ENCODE data around the gene ADGRA3. TPM values are rescaled to one million over a fixed set of nuclear protein-coding genes. Genes with fewer than 3 reads are reported as not detected.

Gene ADGRA3
- total RNA-seq, 1 experiment from 2014 or later = 56.5 TPM

- Mint-ChIP-seq H3K27ac (no peak overlapping the region; a peak in 1 of 7 replicates), H3K36me3 (ENCODE audit: insufficient read depth in 1 of 3, low read depth in 3 of 3) (peaks cover 29 to 43% (median 37%) of the 10 kb centered on the region in 3 experiments)
- H3K27ac ChIP-seq (ENCODE audit: insufficient read length, low read depth, low read length) = no peak overlapping the region
Measured at GRCh38 chr4:22466581-22466980, 49.3 kb downstream of the ADGRA3 start.

More at GRCh38 chr4:22466581-22466980, 49.3 kb downstream of the ADGRA3 start:
- TF ChIP-seq CTCF (conservative IDR thresholded peaks at IDR 0.05) = no peak
- Histone ChIP-seq H2BK20ac (ENCODE audit: low read depth, low read length, poor library complexity, severe bottlenecking) (no peak overlapping the region), H3K4me1 (ENCODE audit: insufficient read depth, low read length) (no peaks in the 10 kb centered on the region), H3K23me2 (ENCODE audit: insufficient read length, low read depth, low read length, poor library complexity, severe bottlenecking) (no peaks in the 10 kb centered on the region), H3K27me3 (ENCODE audit: insufficient read depth, low read length) (no peaks in the 10 kb centered on the region), H3K23ac (ENCODE audit: insufficient read length, low read depth, low read length) (no peak overlapping the region), H4K91ac (ENCODE audit: insufficient read length, low read depth, low read length) (no peak overlapping the region), H4K8ac (replicated peaks; ENCODE audit: insufficient read length, low read depth, low read length) (no peak overlapping the region), H4K20me1 (ENCODE audit: control insufficient read depth, insufficient read depth, insufficient read length) (no peaks in the 10 kb centered on the region), H3K18ac (ENCODE audit: insufficient read length, low read depth, low read length) (no peak overlapping the region), H3K56ac (ENCODE audit: insufficient read length, low read depth, low read length) (no peak overlapping the region), H3T11ph (ENCODE audit: low read length) (no peak overlapping the region), H2BK120ac (ENCODE audit: low read depth, low read length, poor library complexity, severe bottlenecking) (no peak overlapping the region), H2BK15ac (ENCODE audit: low read depth, low read length) (no peak overlapping the region), H2BK12ac (ENCODE audit: insufficient read length, low read depth, low read length) (no peak overlapping the region), H2AFZ (ENCODE audit: low read length) (no peak overlapping the region), H3K79me1 (ENCODE audit: insufficient read depth, low read depth, low read length, poor library complexity, severe bottlenecking) (peaks cover 3% of the 10 kb centered on the region), H3K9ac (ENCODE audit: extremely low read depth, insufficient read length, low read length) (no peak overlapping the region), H4K5ac (ENCODE audit: insufficient read length, low read depth, low read length) (no peak overlapping the region), H3K4ac (ENCODE audit: low read depth, low read length) (no peak overlapping the region), H3K4me2 (ENCODE audit: insufficient read depth, insufficient read length, low read length) (no peak overlapping the region), H3K79me2 (ENCODE audit: insufficient read depth, low read length) (peaks cover 2% of the 10 kb centered on the region; the same call in 1 of the 2 replicates), H3K9me3 (ENCODE audit: control insufficient read depth, low read depth, low read length) (no peaks in the 10 kb centered on the region), H2BK5ac (ENCODE audit: insufficient read length, low read length) (no peak overlapping the region), H3K14ac (ENCODE audit: insufficient read depth, low read length) (no peak overlapping the region), H2AK5ac (ENCODE audit: insufficient read length, low read length) (no peak overlapping the region)
- no peak for DNase-seq
- H3K4me1 Mint-ChIP-seq = peaks cover 8 to 9% of the 10 kb centered on the region in 2 experiments; a peak in 3 of 4 replicates
- H3K9me3 Mint-ChIP-seq = no peaks in the 10 kb centered on the region; a peak in 1 of 5 replicates
- H3K27me3 Mint-ChIP-seq (ENCODE audit: low read depth) = no peaks in the 10 kb centered on the region
- no CpG with 5 or more reads among the region's 10 CpGs for WGBS (ENCODE audit: extremely low coverage, insufficient read length, low lambda C conversion rate)
- H3K4me3 Mint-ChIP-seq = no peak overlapping the region

Data from H9 (cell line).